Activated CD8-positive, alpha-beta memory T cell treated with anti-CD3 and anti-CD28 coated beads, Interleukin-2, amount 50 U/mL, for 1 hour (primary cell): ENCODE data around the gene PRKN.

Experiments
- DNase-seq: peaks from one replicate; pipeline ENCODE4 v3.0.0-alpha.2; 2020; ENCODE audit errors: extremely low read depth

Gene PRKN

GRCh38 chr6:162063666-162064065, 663.9 kb downstream of the PRKN start:
- DNase-seq: no peak

GRCh38 chr6:162058281-162058875, 669.2 kb downstream of the PRKN start:
- DNase-seq: no peak

- no peak for DNase-seq
Measured at GRCh38 chr6:162056745-162057144, 670.8 kb downstream of the PRKN start.

- DNase-seq: no peak
Measured at GRCh38 chr6:162056061-162056460, 671.5 kb downstream of the PRKN start.

- DNase-seq: no peak
Measured at GRCh38 chr6:162055365-162055764, 672.2 kb downstream of the PRKN start.

- DNase-seq: no peak
Measured at GRCh38 chr6:162053084-162053483, 674.5 kb downstream of the PRKN start.

- no peak for DNase-seq
Measured at GRCh38 chr6:162050579-162050978, 677.0 kb downstream of the PRKN start.

GRCh38 chr6:162046324-162046723, 681.2 kb downstream of the PRKN start:
- no peak for DNase-seq

- DNase-seq: no peak
Measured at GRCh38 chr6:162032620-162033019, 694.9 kb downstream of the PRKN start.

GRCh38 chr6:162029873-162030576, 697.5 kb downstream of the PRKN start:
- no peak for DNase-seq

- no peak for DNase-seq
Measured at GRCh38 chr6:162026843-162027242, 700.7 kb downstream of the PRKN start.

- no peak for DNase-seq
Measured at GRCh38 chr6:162026031-162026430, 701.5 kb downstream of the PRKN start.

- DNase-seq: no peak
Measured at GRCh38 chr6:162019349-162019748, 708.2 kb downstream of the PRKN start.

- no peak for DNase-seq
Measured at GRCh38 chr6:162017536-162017935, 710.0 kb downstream of the PRKN start.

GRCh38 chr6:162014069-162014811, 713.3 kb downstream of the PRKN start:
- no peak for DNase-seq

GRCh38 chr6:162005372-162005771, 722.2 kb downstream of the PRKN start:
- DNase-seq: no peak

- no peak for DNase-seq
Measured at GRCh38 chr6:161996783-161997182, 730.8 kb downstream of the PRKN start.

GRCh38 chr6:161985876-161986423, 741.6 kb downstream of the PRKN start:
- DNase-seq: no peak

- no peak for DNase-seq
Measured at GRCh38 chr6:161984713-161985112, 742.9 kb downstream of the PRKN start.

GRCh38 chr6:161976553-161976952, 751.0 kb downstream of the PRKN start:
- DNase-seq: no peak

GRCh38 chr6:161973064-161973463, 754.5 kb downstream of the PRKN start:
- no peak for DNase-seq

- DNase-seq: no peak
Measured at GRCh38 chr6:161971043-161971442, 756.5 kb downstream of the PRKN start.
